Measurements from ENCODE around the gene ALDH2. TPM values are rescaled to one million over a fixed set of nuclear protein-coding genes. Genes with fewer than 3 reads are reported as not detected.
"Not testable (repeated sequence)": the region's sequence is repeated elsewhere in the genome, so short reads cannot be mapped to it uniquely, and the experiment has no call there.

Gene ALDH2
- total and polyA plus RNA-seq, 2 donors (not counting 1 experiment from before 2014, with no cell fraction given), result 27.7 to 53.7 TPM

- H3K79me2 ChIP-seq (ENCODE audit: control insufficient read depth, insufficient read depth, low read length), result no peaks in the 10 kb centered on the region
Measured at GRCh38 chr12:111827907-111828306, 61.2 kb downstream of the ALDH2 start.

GRCh38 chr12:111828338-111828979 lies 61.7 kb downstream of the ALDH2 start:
- no peak for TF ChIP-seq EZH2 (IDR thresholded peaks at IDR 0.05; ENCODE audit: low read length, missing control alignments)
- no peak for TF ChIP-seq CTCF (conservative IDR thresholded peaks at IDR 0.05 in 1 of 2, IDR thresholded peaks at IDR 0.05 in 1 of 2; ENCODE audit: low read depth in 1 of 2, low read length in 2 of 2)
- H3K9ac ChIP-seq (ENCODE audit: insufficient read depth, low read length), result no peak overlapping the region
- no peaks in the 10 kb centered on the region for H3K79me2 ChIP-seq (ENCODE audit: control insufficient read depth, insufficient read depth, low read length)
- no peaks in the 10 kb centered on the region for H4K20me1 ChIP-seq (ENCODE audit: control insufficient read depth, extremely low read depth, insufficient read depth, low read length)
- H3K27ac ChIP-seq (ENCODE audit: insufficient read depth, low read length), result no peak overlapping the region
- H3K4me2 ChIP-seq (ENCODE audit: extremely low read depth, insufficient read depth, low read length), result no peak overlapping the region
- no peak overlapping the region for H3K4me3 ChIP-seq (replicated peaks in 1 of 4; ENCODE audit: control extremely low read depth in 1 of 4, insufficient read depth in 1 of 4, low read depth in 3 of 4, low read length in 4 of 4)
- H2AFZ ChIP-seq (ENCODE audit: low read length), result no peak overlapping the region
- no peak for DNase-seq (ENCODE audit: low read depth in 2 of 2)
- H3K4me1 ChIP-seq (ENCODE audit: control insufficient read depth, extremely low read depth, insufficient read depth, low read length), result no peaks in the 10 kb centered on the region
- no peaks in the 10 kb centered on the region for H3K36me3 ChIP-seq (ENCODE audit: control insufficient read depth, insufficient read depth, low read length)
- no peaks in the 10 kb centered on the region for H3K9me3 ChIP-seq (ENCODE audit: control insufficient read depth, insufficient read depth, low read depth, low read length)
- H3K27me3 ChIP-seq (ENCODE audit: control insufficient read depth, insufficient read depth, low read length), result peaks cover 3% of the 10 kb centered on the region

More at GRCh38 chr12:111827907-111828306, 61.2 kb downstream of the ALDH2 start:
- H3K27me3 ChIP-seq (ENCODE audit: control insufficient read depth, insufficient read depth, low read length), result peaks cover 3% of the 10 kb centered on the region
- H3K36me3 ChIP-seq (ENCODE audit: control insufficient read depth, insufficient read depth, low read length), result no peaks in the 10 kb centered on the region
- H3K9me3 ChIP-seq (ENCODE audit: control insufficient read depth, insufficient read depth, low read depth, low read length), result no peaks in the 10 kb centered on the region
- no peak overlapping the region for H3K4me3 ChIP-seq (replicated peaks in 1 of 4; ENCODE audit: control extremely low read depth in 1 of 4, insufficient read depth in 1 of 4, low read depth in 3 of 4, low read length in 4 of 4)
- no peak overlapping the region for H3K9ac ChIP-seq (ENCODE audit: insufficient read depth, low read length)
- H2AFZ ChIP-seq (ENCODE audit: low read length), result no peak overlapping the region
- H3K4me1 ChIP-seq (ENCODE audit: control insufficient read depth, extremely low read depth, insufficient read depth, low read length), result no peaks in the 10 kb centered on the region
- H3K4me2 ChIP-seq (ENCODE audit: extremely low read depth, insufficient read depth, low read length), result no peak overlapping the region
- DNase-seq (ENCODE audit: low read depth in 2 of 2), result no peak
- H3K27ac ChIP-seq (ENCODE audit: insufficient read depth, low read length), result no peak overlapping the region
- TF ChIP-seq EZH2 (IDR thresholded peaks at IDR 0.05; ENCODE audit: low read length, missing control alignments) (no peak), CTCF (conservative IDR thresholded peaks at IDR 0.05 in 1 of 2, IDR thresholded peaks at IDR 0.05 in 1 of 2; ENCODE audit: low read depth in 1 of 2, low read length in 2 of 2) (no peak)
- no peaks in the 10 kb centered on the region for H4K20me1 ChIP-seq (ENCODE audit: control insufficient read depth, extremely low read depth, insufficient read depth, low read length)

- not testable (repeated sequence) for H3K4me3 ChIP-seq (replicated peaks in 1 of 4; ENCODE audit: control extremely low read depth in 1 of 4, insufficient read depth in 1 of 4, low read depth in 3 of 4, low read length in 4 of 4); H3K4me2 ChIP-seq (ENCODE audit: extremely low read depth, insufficient read depth, low read length); H3K79me2 ChIP-seq (ENCODE audit: control insufficient read depth, insufficient read depth, low read length); H3K4me1 ChIP-seq (ENCODE audit: control insufficient read depth, extremely low read depth, insufficient read depth, low read length); H3K36me3 ChIP-seq (ENCODE audit: control insufficient read depth, insufficient read depth, low read length); H2AFZ ChIP-seq (ENCODE audit: low read length); H3K9me3 ChIP-seq (ENCODE audit: control insufficient read depth, insufficient read depth, low read depth, low read length); DNase-seq (ENCODE audit: low read depth in 2 of 2); H3K27me3 ChIP-seq (ENCODE audit: control insufficient read depth, insufficient read depth, low read length); H3K27ac ChIP-seq (ENCODE audit: insufficient read depth, low read length); H4K20me1 ChIP-seq (ENCODE audit: control insufficient read depth, extremely low read depth, insufficient read depth, low read length); H3K9ac ChIP-seq (ENCODE audit: insufficient read depth, low read length)
Measured at GRCh38 chr12:111829635-111830034, 62.9 kb downstream of the ALDH2 start.

GRCh38 chr12:111834740-111835386 lies 68.1 kb downstream of the ALDH2 start:
- H3K4me1 ChIP-seq (ENCODE audit: control insufficient read depth, extremely low read depth, insufficient read depth, low read length); H2AFZ ChIP-seq (ENCODE audit: low read length); H3K79me2 ChIP-seq (ENCODE audit: control insufficient read depth, insufficient read depth, low read length); H3K36me3 ChIP-seq (ENCODE audit: control insufficient read depth, insufficient read depth, low read length); H3K9ac ChIP-seq (ENCODE audit: insufficient read depth, low read length); DNase-seq (ENCODE audit: low read depth in 2 of 2); H4K20me1 ChIP-seq (ENCODE audit: control insufficient read depth, extremely low read depth, insufficient read depth, low read length); H3K27ac ChIP-seq (ENCODE audit: insufficient read depth, low read length); H3K4me3 ChIP-seq (replicated peaks in 1 of 4; ENCODE audit: control extremely low read depth in 1 of 4, insufficient read depth in 1 of 4, low read depth in 3 of 4, low read length in 4 of 4); H3K4me2 ChIP-seq (ENCODE audit: extremely low read depth, insufficient read depth, low read length); H3K9me3 ChIP-seq (ENCODE audit: control insufficient read depth, insufficient read depth, low read depth, low read length); H3K27me3 ChIP-seq (ENCODE audit: control insufficient read depth, insufficient read depth, low read length): not testable (repeated sequence)

- H3K36me3 ChIP-seq (ENCODE audit: control insufficient read depth, insufficient read depth, low read length); H3K9me3 ChIP-seq (ENCODE audit: control insufficient read depth, insufficient read depth, low read depth, low read length); H3K27ac ChIP-seq (ENCODE audit: insufficient read depth, low read length); DNase-seq (ENCODE audit: low read depth in 2 of 2); H3K4me3 ChIP-seq (replicated peaks in 1 of 4; ENCODE audit: control extremely low read depth in 1 of 4, insufficient read depth in 1 of 4, low read depth in 3 of 4, low read length in 4 of 4); H3K4me1 ChIP-seq (ENCODE audit: control insufficient read depth, extremely low read depth, insufficient read depth, low read length); H2AFZ ChIP-seq (ENCODE audit: low read length); H3K27me3 ChIP-seq (ENCODE audit: control insufficient read depth, insufficient read depth, low read length); H3K9ac ChIP-seq (ENCODE audit: insufficient read depth, low read length); H3K4me2 ChIP-seq (ENCODE audit: extremely low read depth, insufficient read depth, low read length); H4K20me1 ChIP-seq (ENCODE audit: control insufficient read depth, extremely low read depth, insufficient read depth, low read length): not testable (repeated sequence)
- H3K79me2 ChIP-seq (ENCODE audit: control insufficient read depth, insufficient read depth, low read length), result peaks cover 10% of the 10 kb centered on the region
Measured at GRCh38 chr12:111835531-111836181, 68.9 kb downstream of the ALDH2 start.
